ENCODE measurements around the gene RAPGEF1.

RAPGEF1 gene

GRCh38 chr9:131669269-131670157 is 70.4 kb downstream of the RAPGEF1 start:
- no peak for TF ChIP-seq CTCF (IDR thresholded peaks at IDR 0.05; ENCODE audit: low read depth, low read length, missing control alignments)
- in situ Hi-C loops (cut with HindIII; ENCODE audit: low sequenced_read_pairs) = no loop called here
- H3K4me3 ChIP-seq (ENCODE audit: low read depth, low read length) = no peak overlapping the region
- DNase-seq (ENCODE audit: low read depth) = no peak

- no peak for TF ChIP-seq CTCF (IDR thresholded peaks at IDR 0.05; ENCODE audit: low read depth, low read length, missing control alignments)
- DNase-seq (ENCODE audit: low read depth) = peak; percentile 66
- no peak overlapping the region for H3K4me3 ChIP-seq (ENCODE audit: low read depth, low read length)
- in situ Hi-C loops (cut with HindIII; ENCODE audit: low sequenced_read_pairs) = no loop called here
Measured at GRCh38 chr9:131668439-131669268, 71.2 kb downstream of the RAPGEF1 start.

- in situ Hi-C loops (cut with HindIII; ENCODE audit: low sequenced_read_pairs) = no loop called here
- DNase-seq (ENCODE audit: low read depth) = no peak
- H3K4me3 ChIP-seq (ENCODE audit: low read depth, low read length) = no peak overlapping the region
- no peak for TF ChIP-seq CTCF (IDR thresholded peaks at IDR 0.05; ENCODE audit: low read depth, low read length, missing control alignments)
Measured at GRCh38 chr9:131668057-131668438, 71.8 kb downstream of the RAPGEF1 start.

- in situ Hi-C loops (cut with HindIII; ENCODE audit: low sequenced_read_pairs) = no loop called here
- DNase-seq (ENCODE audit: low read depth) = no peak
- no peak for TF ChIP-seq CTCF (IDR thresholded peaks at IDR 0.05; ENCODE audit: low read depth, low read length, missing control alignments)
- H3K4me3 ChIP-seq (ENCODE audit: low read depth, low read length) = no peak overlapping the region
Measured at GRCh38 chr9:131667576-131667975, 72.3 kb downstream of the RAPGEF1 start.

GRCh38 chr9:131666774-131667173 is 73.1 kb downstream of the RAPGEF1 start:
- no peak for DNase-seq (ENCODE audit: low read depth)
- no peak overlapping the region for H3K4me3 ChIP-seq (ENCODE audit: low read depth, low read length)
- in situ Hi-C loops (cut with HindIII; ENCODE audit: low sequenced_read_pairs) = no loop called here
- TF ChIP-seq CTCF (IDR thresholded peaks at IDR 0.05; ENCODE audit: low read depth, low read length, missing control alignments) = no peak

GRCh38 chr9:131666029-131666428 is 73.8 kb downstream of the RAPGEF1 start:
- DNase-seq (ENCODE audit: low read depth) = no peak

More at GRCh38 chr9:131666029-131666428, 73.8 kb downstream of the RAPGEF1 start:
- TF ChIP-seq CTCF (IDR thresholded peaks at IDR 0.05; ENCODE audit: low read depth, low read length, missing control alignments) = no peak
- H3K4me3 ChIP-seq (ENCODE audit: low read depth, low read length) = no peak overlapping the region
- in situ Hi-C loops (cut with HindIII; ENCODE audit: low sequenced_read_pairs) = no loop called here

Measured in astrocyte of the cerebellum (primary cell).